Activated naive CD4-positive, alpha-beta T cell treated with anti-CD3 and anti-CD28 coated beads, Interleukin-2, amount 10 ng/mL, durations not matched to agents 7 days and 5 days (primary cell): Measurements from ENCODE around the gene EPN1.

Experiments
- CTCF ChIA-PET: fragments of 350-600 bp; sonication (Branson Sonifier 250); formaldehyde crosslinking; loops from one replicate; lab custom pipeline; 2021; ENCODE audit warnings: antibody characterized with exemption; lab: Charles Lee
- DNase-seq: peaks from one replicate; pipeline ENCODE4 v3.0.0-alpha.2; 2020
- H3K27ac Mint-ChIP-seq: one replicate; pipeline ENCODE4 v1.8.0; 2021; ENCODE audit warnings: mild to moderate bottlenecking, moderate library complexity, mixed read lengths
- H3K27me3 Mint-ChIP-seq: one replicate; pipeline ENCODE4 v1.8.0; 2021; ENCODE audit warnings: mild to moderate bottlenecking, mixed read lengths
- H3K36me3 Mint-ChIP-seq: one replicate; pipeline ENCODE4 v1.8.0; 2021; ENCODE audit warnings: mixed read lengths
- H3K4me1 Mint-ChIP-seq: one replicate; pipeline ENCODE4 v1.8.0; 2021; ENCODE audit warnings: mixed read lengths
- H3K4me3 Mint-ChIP-seq: one replicate; pipeline ENCODE4 v1.8.0; 2021; ENCODE audit warnings: mild to moderate bottlenecking, moderate library complexity, mixed read lengths
- H3K9me3 Mint-ChIP-seq: one replicate; pipeline ENCODE4 v1.8.0; 2021; ENCODE audit warnings: mixed read lengths

EPN1 gene

DNA sequence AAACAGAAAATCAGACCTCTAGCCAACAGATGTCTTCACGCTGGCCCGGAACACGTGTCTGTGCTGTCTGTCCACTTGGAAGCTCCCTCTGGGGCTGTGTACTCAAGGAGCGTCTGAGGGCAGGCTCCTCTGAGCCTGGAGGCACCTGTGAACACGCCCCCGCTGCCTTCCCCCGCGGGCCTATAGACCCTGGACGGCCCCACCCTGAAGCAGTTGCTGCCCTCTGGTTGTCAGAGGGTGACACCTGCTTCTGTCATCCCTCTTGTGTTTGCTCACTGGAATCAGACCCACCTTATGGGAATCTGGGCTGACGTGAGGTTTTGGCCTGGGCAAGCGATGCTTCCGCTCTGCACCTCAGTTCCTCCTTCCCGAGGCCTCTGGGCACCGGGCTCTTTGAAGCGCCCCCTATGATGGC, 19.2 kb downstream of the EPN1 start:
- H3K4me1 Mint-ChIP-seq: no peaks in the 10 kb centered on the region
- no peak for DNase-seq
- CTCF ChIA-PET: no interaction called here
- H3K27ac Mint-ChIP-seq: no peak overlapping the region
- no peak overlapping the region for H3K4me3 Mint-ChIP-seq
- H3K36me3 Mint-ChIP-seq: peaks cover 32% of the 10 kb centered on the region
- H3K27me3 Mint-ChIP-seq: no peaks in the 10 kb centered on the region
- H3K9me3 Mint-ChIP-seq: no peaks in the 10 kb centered on the region

DNA sequence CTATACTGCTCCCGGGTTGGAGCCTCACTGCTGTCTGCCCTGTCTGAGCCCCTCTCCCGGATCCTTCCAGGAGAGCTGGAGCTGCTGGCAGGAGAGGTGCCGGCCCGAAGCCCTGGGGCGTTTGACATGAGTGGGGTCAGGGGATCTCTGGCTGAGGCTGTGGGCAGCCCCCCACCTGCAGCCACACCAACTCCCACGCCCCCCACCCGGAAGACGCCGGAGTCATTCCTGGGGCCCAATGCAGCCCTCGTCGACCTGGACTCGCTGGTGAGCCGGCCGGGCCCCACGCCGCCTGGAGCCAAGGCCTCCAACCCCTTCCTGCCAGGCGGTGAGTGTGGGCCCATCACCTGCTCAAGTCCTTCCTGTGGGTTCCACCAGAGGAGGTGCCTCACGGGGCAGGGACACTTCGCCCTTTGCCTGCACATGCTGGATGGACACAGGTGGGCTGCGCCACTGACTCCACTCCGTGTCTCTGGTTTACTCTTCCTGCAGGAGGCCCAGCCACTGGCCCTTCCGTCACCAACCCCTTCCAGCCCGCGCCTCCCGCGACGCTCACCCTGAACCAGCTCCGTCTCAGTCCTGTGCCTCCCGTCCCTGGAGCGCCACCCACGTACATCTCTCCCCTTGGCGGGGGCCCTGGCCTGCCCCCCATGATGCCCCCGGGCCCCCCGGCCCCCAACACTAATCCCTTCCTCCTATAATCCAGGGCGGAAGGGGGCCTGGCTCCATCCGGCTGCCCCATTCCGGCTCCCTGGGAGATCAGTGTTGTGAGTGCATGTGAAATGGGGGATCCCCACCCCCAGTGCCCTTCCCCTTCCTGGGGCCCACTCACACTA, 19.8 kb downstream of the EPN1 start:
- DNase-seq: no peak
- peaks cover 27% of the 10 kb centered on the region for H3K36me3 Mint-ChIP-seq
- CTCF ChIA-PET: no interaction called here
- H3K9me3 Mint-ChIP-seq: no peaks in the 10 kb centered on the region
- H3K27me3 Mint-ChIP-seq: no peaks in the 10 kb centered on the region
- no peak overlapping the region for H3K4me3 Mint-ChIP-seq
- H3K4me1 Mint-ChIP-seq: no peaks in the 10 kb centered on the region
- no peak overlapping the region for H3K27ac Mint-ChIP-seq

DNA sequence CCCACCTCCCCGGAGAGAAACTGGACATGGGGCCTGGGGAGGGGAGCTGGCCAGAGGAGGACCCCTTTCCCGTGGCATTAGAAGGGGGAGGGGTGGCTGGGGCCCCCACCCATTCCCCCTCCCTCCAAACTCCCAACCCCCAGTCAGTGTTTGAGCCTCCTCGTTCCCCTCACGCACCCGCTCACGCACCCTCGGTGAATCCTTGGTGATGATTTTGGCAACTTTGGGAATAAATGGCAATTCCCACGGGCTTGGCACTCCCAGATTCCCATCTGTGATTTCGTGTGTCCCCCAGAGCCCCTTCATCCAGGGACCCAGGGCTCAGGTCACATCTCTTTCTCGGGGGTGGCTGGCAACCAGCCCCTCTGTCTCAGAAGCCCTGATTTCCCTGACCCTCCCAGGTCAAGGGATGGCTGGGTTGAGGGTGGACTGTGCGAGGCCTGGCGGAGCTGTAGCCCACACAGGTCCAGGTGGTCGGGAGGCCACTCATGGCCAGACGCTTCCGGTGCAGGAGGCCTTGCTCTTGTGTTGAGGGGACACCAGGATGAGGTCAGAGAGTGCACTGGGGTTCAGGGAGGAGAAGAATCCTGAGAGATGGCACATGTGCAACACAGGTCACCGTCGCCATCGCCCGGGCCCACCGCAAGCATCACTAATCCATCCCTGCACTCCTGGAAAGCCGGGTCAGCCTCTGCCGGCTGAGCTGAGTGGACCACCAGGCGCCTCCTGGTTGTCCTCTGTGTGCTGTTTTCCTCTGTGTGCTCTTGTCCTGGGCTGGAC, 20.7 kb downstream of the EPN1 start:
- Mint-ChIP-seq H3K4me3 (no peak overlapping the region), H3K4me1 (no peaks in the 10 kb centered on the region), H3K36me3 (peaks cover 28% of the 10 kb centered on the region), H3K27me3 (no peaks in the 10 kb centered on the region), H3K27ac (no peak overlapping the region), H3K9me3 (no peaks in the 10 kb centered on the region)
- CTCF ChIA-PET: no interaction called here
- no peak for DNase-seq

DNA sequence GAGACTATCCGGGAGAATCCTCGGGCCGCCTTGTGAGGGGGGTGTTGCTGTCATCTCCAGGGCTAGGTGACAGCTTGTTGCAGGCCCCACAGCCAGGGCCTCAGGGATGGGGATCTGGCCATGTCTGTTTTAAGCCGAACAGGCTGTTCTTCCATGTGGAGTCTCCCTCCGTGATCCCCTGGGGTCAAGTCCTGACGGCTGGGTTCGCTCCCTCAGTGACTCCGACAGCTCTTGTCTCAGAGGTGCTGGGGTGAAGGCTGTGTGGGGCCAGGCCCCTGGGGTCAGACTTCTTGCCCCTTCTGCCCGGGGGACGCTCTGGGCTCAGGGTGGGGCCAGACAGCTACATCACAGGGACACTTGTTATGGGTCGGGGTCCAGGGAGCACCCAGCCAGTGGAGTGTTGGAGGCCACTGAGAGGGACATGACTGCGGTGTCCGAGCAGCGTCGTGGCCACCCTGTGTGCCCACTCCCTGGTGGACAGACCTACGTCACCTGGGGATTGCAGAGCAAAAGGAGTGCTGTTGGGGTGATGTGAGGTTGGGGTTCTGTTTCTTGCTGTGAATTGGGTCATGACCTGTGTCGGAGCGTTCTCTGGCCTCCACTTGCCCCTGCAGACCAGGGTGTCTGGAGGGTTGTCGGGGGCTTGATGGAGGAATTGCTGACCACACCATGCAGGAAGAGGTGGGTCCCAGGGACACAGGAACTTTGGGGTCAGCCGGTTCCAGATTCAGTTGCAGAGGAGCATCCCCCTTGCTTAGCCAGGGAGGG, 21.5 kb downstream of the EPN1 start:
- Mint-ChIP-seq H3K36me3 (peaks cover 24% of the 10 kb centered on the region), H3K4me1 (no peaks in the 10 kb centered on the region), H3K4me3 (no peak overlapping the region), H3K27ac (no peak overlapping the region), H3K9me3 (no peaks in the 10 kb centered on the region), H3K27me3 (no peaks in the 10 kb centered on the region)
- CTCF ChIA-PET: no interaction called here
- DNase-seq: no peak

DNA sequence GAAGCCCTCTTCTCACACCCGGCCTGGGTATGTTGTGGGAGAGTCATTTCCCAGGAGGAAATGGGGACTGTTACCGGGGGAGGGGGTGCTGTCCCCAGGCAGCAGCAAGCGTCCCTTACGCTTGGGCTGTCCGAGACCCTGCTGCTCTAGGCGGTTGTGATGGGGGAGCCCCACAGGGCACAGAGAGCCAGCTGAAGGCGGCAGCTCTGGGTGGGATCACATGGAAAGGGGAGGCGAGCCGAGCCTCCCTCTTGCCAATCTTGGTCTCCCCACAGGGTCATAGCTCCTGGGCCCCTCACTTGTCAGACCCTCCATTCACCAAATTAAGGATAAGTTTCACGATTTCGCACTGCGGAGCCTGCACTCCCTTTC, 22.0 kb downstream of the EPN1 start:
- H3K4me3 Mint-ChIP-seq: no peak overlapping the region
- no peaks in the 10 kb centered on the region for H3K9me3 Mint-ChIP-seq
- no peaks in the 10 kb centered on the region for H3K4me1 Mint-ChIP-seq
- no peaks in the 10 kb centered on the region for H3K27me3 Mint-ChIP-seq
- no peak for DNase-seq
- CTCF ChIA-PET: no interaction called here
- H3K36me3 Mint-ChIP-seq: peaks cover 24% of the 10 kb centered on the region
- H3K27ac Mint-ChIP-seq: no peak overlapping the region

DNA sequence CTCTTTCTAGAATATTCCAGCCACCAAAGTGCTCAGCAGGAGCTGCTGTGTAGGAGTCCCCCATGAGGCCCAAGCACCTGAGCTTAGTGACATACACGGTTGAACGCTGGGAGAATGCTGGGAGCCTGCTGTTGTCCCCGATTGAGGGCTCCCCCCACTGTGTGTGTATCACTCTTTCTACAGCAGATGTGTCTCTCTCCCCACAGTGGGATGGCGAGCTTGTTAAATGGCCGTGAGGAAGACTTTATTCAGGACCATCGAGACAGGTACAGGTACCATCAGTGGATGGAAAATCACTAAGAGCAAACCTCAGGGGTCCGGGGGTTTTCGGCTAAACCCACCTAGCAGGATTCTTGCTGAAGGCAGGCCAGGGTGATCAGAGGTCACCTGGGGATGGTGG, 22.7 kb downstream of the EPN1 start:
- H3K27ac Mint-ChIP-seq: no peak overlapping the region
- no peaks in the 10 kb centered on the region for H3K27me3 Mint-ChIP-seq
- no peak for DNase-seq
- H3K4me3 Mint-ChIP-seq: no peak overlapping the region
- H3K4me1 Mint-ChIP-seq: no peaks in the 10 kb centered on the region
- CTCF ChIA-PET: no interaction called here
- peaks cover 24% of the 10 kb centered on the region for H3K36me3 Mint-ChIP-seq
- H3K9me3 Mint-ChIP-seq: no peaks in the 10 kb centered on the region

DNA sequence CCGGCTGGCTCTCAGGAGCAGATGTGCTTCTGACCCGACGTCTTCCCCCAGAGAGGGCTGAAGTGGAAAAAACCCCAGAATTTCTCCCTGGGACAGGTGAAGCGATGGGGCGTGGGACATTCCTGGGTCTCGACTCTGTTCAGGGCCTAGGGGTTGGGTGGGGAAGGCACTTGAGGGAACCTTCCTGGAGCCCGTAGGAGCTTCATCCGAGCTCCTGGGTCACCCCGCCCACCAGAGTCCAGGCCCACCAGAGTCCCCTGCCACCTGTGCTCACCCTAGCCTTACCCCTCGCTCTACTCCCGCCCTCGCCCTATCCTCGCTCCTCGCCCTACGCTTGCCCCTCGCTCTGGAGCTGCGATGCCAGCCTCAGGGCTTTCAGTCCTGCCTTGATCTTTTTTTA, 23.2 kb downstream of the EPN1 start:
- H3K36me3 Mint-ChIP-seq: peaks cover 22% of the 10 kb centered on the region

DNA sequence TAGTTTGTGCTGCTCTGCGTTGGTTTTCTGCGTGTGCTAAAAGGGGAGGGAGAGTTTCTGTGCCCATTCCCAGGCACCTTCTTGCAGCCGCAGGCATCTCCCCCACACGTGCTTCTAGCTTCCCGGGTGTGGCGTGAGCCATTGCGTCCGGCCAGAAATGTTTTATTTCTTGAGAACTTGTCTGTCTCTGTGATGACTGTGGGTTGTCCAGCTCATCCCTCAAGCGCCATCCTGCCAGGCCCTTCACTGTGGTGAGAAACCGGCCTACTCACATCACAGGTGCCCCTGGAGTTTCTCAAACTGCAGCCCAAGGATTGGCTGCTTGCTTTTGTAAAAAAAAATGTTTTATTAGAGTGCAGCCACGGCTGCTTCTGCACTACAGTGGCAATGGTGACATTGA, 24.2 kb downstream of the EPN1 start:
- Mint-ChIP-seq H3K9me3 (no peaks in the 10 kb centered on the region), H3K36me3 (peaks cover 23% of the 10 kb centered on the region), H3K27me3 (no peaks in the 10 kb centered on the region), H3K27ac (no peak overlapping the region), H3K4me3 (no peak overlapping the region), H3K4me1 (no peaks in the 10 kb centered on the region)
- no peak for DNase-seq
- CTCF ChIA-PET: no interaction called here

More for the DNA sequence above, 23.2 kb downstream of the EPN1 start:
- CTCF ChIA-PET: no interaction called here
- Mint-ChIP-seq H3K9me3 (no peaks in the 10 kb centered on the region), H3K27ac (peak overlapping the region; percentile 38), H3K27me3 (no peaks in the 10 kb centered on the region), H3K4me3 (no peak overlapping the region), H3K4me1 (no peaks in the 10 kb centered on the region)
- no peak for DNase-seq

DNA sequence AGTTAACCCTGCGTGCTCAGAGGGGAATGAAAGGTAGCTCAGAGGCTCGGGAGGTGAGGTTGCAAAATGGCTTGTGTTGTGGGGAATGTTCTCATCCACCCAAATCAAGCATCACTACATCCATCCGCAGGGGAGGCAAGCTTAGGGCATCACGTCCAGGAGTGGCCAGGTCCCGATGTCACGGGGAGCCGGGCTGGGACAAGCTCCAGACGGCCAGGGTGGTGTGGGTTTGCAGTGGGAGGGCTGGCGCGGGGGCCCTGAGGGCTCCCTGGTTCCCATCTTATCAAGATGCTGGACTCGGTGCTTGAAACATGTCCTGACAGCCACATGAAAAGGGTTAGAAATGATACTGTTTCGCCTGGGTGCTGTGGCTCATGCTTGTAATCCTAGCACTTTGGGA, 25.8 kb downstream of the EPN1 start:
- no peaks in the 10 kb centered on the region for H3K27me3 Mint-ChIP-seq
- no peak overlapping the region for H3K27ac Mint-ChIP-seq
- no peaks in the 10 kb centered on the region for H3K9me3 Mint-ChIP-seq
- CTCF ChIA-PET: no interaction called here
- no peaks in the 10 kb centered on the region for H3K4me1 Mint-ChIP-seq
- DNase-seq: no peak
- H3K36me3 Mint-ChIP-seq: peaks cover 26% of the 10 kb centered on the region
- no peak overlapping the region for H3K4me3 Mint-ChIP-seq

DNA sequence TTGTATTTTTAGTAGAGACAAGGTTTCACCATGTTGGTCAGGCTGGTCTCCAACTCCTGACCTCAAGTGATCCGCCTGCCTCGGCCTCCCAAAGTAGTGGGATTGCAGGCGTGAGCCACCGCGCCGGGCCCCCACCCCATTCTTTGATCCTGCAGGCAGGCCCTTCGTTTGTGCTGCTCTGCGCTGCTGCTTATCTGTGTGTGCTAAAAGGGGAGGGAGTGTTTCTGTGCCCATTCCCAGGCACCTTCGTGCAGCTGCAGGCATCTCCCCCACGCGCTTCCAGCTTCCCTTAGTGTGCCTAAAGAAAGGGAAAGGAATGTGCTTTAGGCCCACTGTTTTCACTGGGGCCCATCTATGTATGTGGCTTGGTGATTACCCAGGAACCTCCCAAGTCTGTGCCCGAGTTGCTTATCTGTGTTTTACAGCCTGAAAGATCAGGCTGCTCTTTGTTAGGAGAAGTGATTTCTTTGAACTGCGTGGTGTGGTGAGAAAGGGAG, 27.2 kb downstream of the EPN1 start:
- CTCF ChIA-PET: interaction anchor here (1.2 kb wide), 1 partner anchor 45 kb away, joined by 3 read pairs; no protein-coding TSS in a partner anchor
- Mint-ChIP-seq H3K4me1 (no peaks in the 10 kb centered on the region), H3K27me3 (no peaks in the 10 kb centered on the region), H3K9me3 (no peaks in the 10 kb centered on the region), H3K36me3 (peaks cover 25% of the 10 kb centered on the region), H3K4me3 (no peak overlapping the region), H3K27ac (no peak overlapping the region)
- DNase-seq: no peak

DNA sequence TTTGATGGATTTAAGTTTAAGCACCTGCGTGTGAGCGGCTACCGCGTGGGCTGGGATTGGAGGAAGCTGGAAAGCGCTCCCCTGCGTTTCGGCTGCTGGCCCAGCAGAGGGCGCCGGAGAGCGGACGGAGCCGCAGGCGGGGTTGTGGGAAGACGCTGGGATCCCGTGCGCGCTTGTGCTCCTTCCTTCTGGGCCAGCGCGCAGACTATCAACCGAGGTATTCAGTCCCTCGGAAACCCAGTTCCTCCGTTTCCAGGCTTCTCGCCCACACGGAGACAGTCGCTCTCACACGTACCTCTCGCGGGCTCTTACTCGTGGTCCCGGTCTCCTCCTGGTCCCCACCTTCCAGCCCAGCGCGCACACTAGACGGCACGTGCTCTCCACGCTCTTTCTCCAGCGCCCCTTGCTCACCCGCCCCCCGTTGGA, 28.8 kb downstream of the EPN1 start:
- H3K4me1 Mint-ChIP-seq: no peaks in the 10 kb centered on the region
- H3K9me3 Mint-ChIP-seq: no peaks in the 10 kb centered on the region
- DNase-seq: peak; percentile 57
- CTCF ChIA-PET: no interaction called here
- H3K27me3 Mint-ChIP-seq: no peaks in the 10 kb centered on the region
- no peak overlapping the region for H3K4me3 Mint-ChIP-seq
- peaks cover 21% of the 10 kb centered on the region for H3K36me3 Mint-ChIP-seq
- no peak overlapping the region for H3K27ac Mint-ChIP-seq

DNA sequence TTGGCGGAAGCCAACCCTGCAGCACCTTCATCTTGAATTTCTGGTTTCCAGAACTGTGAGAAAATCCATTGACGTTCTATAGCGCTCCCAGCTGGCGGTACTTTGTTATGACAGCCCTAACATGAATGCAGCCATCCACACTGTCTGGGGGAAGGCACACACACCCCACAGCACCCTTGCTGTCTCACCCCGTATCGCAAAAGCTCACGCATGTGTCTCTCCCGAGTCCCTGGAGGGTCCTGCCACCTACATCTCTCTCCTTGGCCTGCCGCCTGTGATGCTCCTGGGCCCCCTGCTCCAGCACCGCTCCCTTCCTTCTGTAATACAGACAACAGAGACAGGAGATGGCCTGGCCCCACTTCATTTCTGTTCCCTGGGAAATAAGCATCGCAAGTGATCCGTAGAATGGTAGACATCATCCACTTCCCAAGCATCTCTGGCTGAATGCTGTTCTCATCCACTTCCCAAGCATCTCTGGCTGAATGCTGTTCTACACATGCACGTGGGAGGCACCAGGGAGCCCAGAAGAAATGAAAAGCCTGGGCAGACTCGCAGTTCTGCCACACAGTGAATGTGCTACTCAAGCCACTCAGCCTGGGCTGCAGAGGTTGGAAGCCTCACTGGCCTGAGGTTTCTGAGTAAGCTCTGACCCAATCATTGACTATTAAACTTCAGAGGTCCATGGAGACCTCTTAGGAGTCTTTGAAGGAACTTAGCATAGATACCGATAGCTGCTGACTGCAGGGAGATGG, 29.6 kb downstream of the EPN1 start:
- no peak overlapping the region for H3K27ac Mint-ChIP-seq
- DNase-seq: peak; percentile 26
- no peaks in the 10 kb centered on the region for H3K27me3 Mint-ChIP-seq

DNA sequence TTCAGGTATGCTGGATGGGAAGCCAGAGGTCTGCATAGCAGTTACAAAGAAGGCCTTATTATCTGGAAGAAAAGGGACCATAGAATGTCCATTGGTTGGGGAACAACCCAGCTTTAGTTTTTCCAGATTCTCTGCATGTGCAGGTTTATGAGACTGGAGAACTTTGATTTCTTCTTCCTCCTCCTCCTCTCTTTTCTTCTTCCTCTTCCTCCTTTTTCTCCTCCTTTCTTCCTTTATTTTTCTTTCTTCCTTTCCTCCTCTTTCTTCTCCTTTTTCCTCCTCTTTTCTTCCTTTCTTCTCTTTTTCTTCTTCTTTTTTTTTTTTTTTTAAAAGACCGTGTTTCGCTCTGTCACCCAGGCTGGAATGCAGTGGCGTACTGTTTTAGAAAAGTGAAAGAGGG, 30.9 kb downstream of the EPN1 start:
- Mint-ChIP-seq H3K27ac (no peak overlapping the region), H3K9me3 (no peaks in the 10 kb centered on the region), H3K27me3 (no peaks in the 10 kb centered on the region), H3K4me3 (no peak overlapping the region), H3K36me3 (peaks cover 17% of the 10 kb centered on the region), H3K4me1 (no peaks in the 10 kb centered on the region)
- CTCF ChIA-PET: no interaction called here
- no peak for DNase-seq

More for the DNA sequence above, 29.6 kb downstream of the EPN1 start:
- H3K36me3 Mint-ChIP-seq: peaks cover 21% of the 10 kb centered on the region
- no peaks in the 10 kb centered on the region for H3K9me3 Mint-ChIP-seq
- no peak overlapping the region for H3K4me3 Mint-ChIP-seq
- CTCF ChIA-PET: no interaction called here
- no peaks in the 10 kb centered on the region for H3K4me1 Mint-ChIP-seq

DNA sequence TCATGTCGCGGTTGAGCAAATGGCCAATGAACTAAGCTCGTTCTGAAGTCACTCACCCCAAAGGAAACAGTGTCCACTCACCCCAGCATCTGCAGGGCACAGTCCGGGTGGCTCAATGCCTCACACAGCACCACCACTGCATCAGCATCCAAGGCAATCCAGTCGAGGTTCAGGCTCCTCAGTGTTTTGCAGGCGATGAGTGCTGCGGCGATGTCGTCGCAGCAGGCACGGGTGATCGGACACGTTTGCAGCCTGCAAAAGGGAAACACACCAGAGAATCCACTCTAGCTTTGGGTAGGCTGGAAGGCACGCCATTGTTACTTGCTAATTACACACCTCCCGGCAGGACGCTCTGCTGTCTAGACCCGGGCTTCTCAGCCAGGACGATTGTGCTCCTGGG, 36.7 kb downstream of the EPN1 start:
- no peak overlapping the region for H3K27ac Mint-ChIP-seq
- no peak for DNase-seq
- no peaks in the 10 kb centered on the region for H3K4me1 Mint-ChIP-seq
- H3K4me3 Mint-ChIP-seq: no peak overlapping the region
- CTCF ChIA-PET: no interaction called here
- H3K36me3 Mint-ChIP-seq: peaks cover 3% of the 10 kb centered on the region
- peaks cover 20% of the 10 kb centered on the region for H3K9me3 Mint-ChIP-seq
- H3K27me3 Mint-ChIP-seq: peaks cover 3% of the 10 kb centered on the region
